ENCODE results near the gene PCNX1.

Gene PCNX1

GRCh38 chr14:70909733-70910614 lies 2.7 kb downstream of the PCNX1 start:
- Histone ChIP-seq H3K4me1 (ENCODE audit: control insufficient read depth, insufficient read depth, low read length) (peaks cover 26% of the 10 kb centered on the region), H3K9me3 (ENCODE audit: control insufficient read depth, insufficient read depth, low read depth, low read length) (no peaks in the 10 kb centered on the region), H3K4me3 (ENCODE audit: low read depth, low read length) (peak overlapping the region; percentile 4; the same call in 1 of the 2 replicates), H3K27ac (ENCODE audit: extremely low read depth, low read depth, low read length) (no peak overlapping the region; the same call in 1 of the 2 replicates), H3K36me3 (ENCODE audit: control insufficient read depth in 2 of 2, insufficient read depth in 1 of 2, low read length in 2 of 2) (no peaks in the 10 kb centered on the region)
- ChIA-PET POLR2A (no interaction called here), CTCF (interaction anchor here (1.5 kb wide), 1 partner anchor 92 kb away, joined by 5 read pairs; no protein-coding TSS in a partner anchor)
- peak; percentile 55; the same call in 1 of the 2 replicates for TF ChIP-seq ZNF513 (tag by site-specific recombination; IDR thresholded peaks at IDR 0.05)
- no peak for TF ChIP-seq ZNF19 (tag by site-specific recombination; IDR thresholded peaks at IDR 0.05; ENCODE audit: low read depth)
- TF ChIP-seq EGR2 (tag by site-specific recombination; IDR thresholded peaks at IDR 0.05; ENCODE audit: low read depth), result peak; percentile 18; the same call in 1 of the 2 replicates

GRCh38 chr14:70915415-70915814 lies 8.2 kb downstream of the PCNX1 start:
- ChIA-PET CTCF (interaction anchor here (0.7 to 1.2 kb wide), 2 partner anchors 40 to 1345 kb away, joined by 3 read pairs; no protein-coding TSS in a partner anchor), POLR2A (interaction anchor here (0.6 kb wide), 1 partner anchor 8 kb away, joined by 3 read pairs; the partner anchor contains the start of gene PCNX1)
- Histone ChIP-seq H3K27ac (ENCODE audit: extremely low read depth, low read depth, low read length) (no peak overlapping the region), H3K36me3 (ENCODE audit: control insufficient read depth in 2 of 2, insufficient read depth in 1 of 2, low read length in 2 of 2) (peaks cover 0 to 4% of the 10 kb centered on the region in 2 experiments), H3K4me3 (ENCODE audit: low read depth, low read length) (no peak overlapping the region), H3K9me3 (ENCODE audit: control insufficient read depth, insufficient read depth, low read depth, low read length) (no peaks in the 10 kb centered on the region), H3K4me1 (ENCODE audit: control insufficient read depth, insufficient read depth, low read length) (peaks cover 41% of the 10 kb centered on the region)
- TF ChIP-seq ZSCAN5A (tag by site-specific recombination; IDR thresholded peaks at IDR 0.05), result no peak
- no peak for TF ChIP-seq ZNF138 (tag by site-specific recombination; IDR thresholded peaks at IDR 0.05; ENCODE audit: borderline replicate concordance)
- TF ChIP-seq ZNF2 (tag by site-specific recombination; IDR thresholded peaks at IDR 0.05), result no peak
- no peak for TF ChIP-seq ZNF174 (tag by site-specific recombination; IDR thresholded peaks at IDR 0.05)
- no peak for TF ChIP-seq ZBTB48 (tag by site-specific recombination; IDR thresholded peaks at IDR 0.05)
- no peak for TF ChIP-seq ZSCAN30 (tag by site-specific recombination; IDR thresholded peaks at IDR 0.05)

GRCh38 chr14:70916300-70916699 lies 9.0 kb downstream of the PCNX1 start:
- H3K27ac ChIP-seq (ENCODE audit: extremely low read depth, low read depth, low read length), result no peak overlapping the region
- POLR2A ChIA-PET, result no interaction called here
- H3K4me1 ChIP-seq (ENCODE audit: control insufficient read depth, insufficient read depth, low read length), result peaks cover 42% of the 10 kb centered on the region
- H3K9me3 ChIP-seq (ENCODE audit: control insufficient read depth, insufficient read depth, low read depth, low read length), result no peaks in the 10 kb centered on the region
- CTCF ChIA-PET, result no interaction called here
- no peak overlapping the region for H3K4me3 ChIP-seq (ENCODE audit: low read depth, low read length)
- TF ChIP-seq PATZ1 (tag by site-specific recombination; IDR thresholded peaks at IDR 0.05) (no peak), ZNF350 (tag by site-specific recombination; IDR thresholded peaks at IDR 0.05) (no peak)
- H3K36me3 ChIP-seq (ENCODE audit: control insufficient read depth in 2 of 2, insufficient read depth in 1 of 2, low read length in 2 of 2), result peaks cover 0 to 4% of the 10 kb centered on the region in 2 experiments

Measured in HEK293 (cell line).